Osteocyte (in vitro differentiated cells): ENCODE data around the gene CCNDBP1. TPM values are rescaled to one million over a fixed set of nuclear protein-coding genes. Genes with fewer than 3 reads are reported as not detected.
"Not testable (repeated sequence)": the region's sequence is repeated elsewhere in the genome, so short reads cannot be mapped to it uniquely, and the experiment has no call there.

Source experiments
- DNase-seq: peaks from one replicate; pipeline ENCODE4 v3.0.0; 2021; ENCODE audit warnings: mixed read lengths; ENCODE audit not compliant: unreplicated experiment; ENCODE audit errors: extremely low spot score
- H3K27ac Mint-ChIP-seq: one replicate; pipeline ENCODE4 v1.8.0; 2021; ENCODE audit warnings: mild to moderate bottlenecking, mixed read lengths; ENCODE audit not compliant: unreplicated experiment
- H3K27me3 Mint-ChIP-seq: one replicate; pipeline ENCODE4 v1.8.0; 2021; ENCODE audit warnings: mixed read lengths; ENCODE audit not compliant: unreplicated experiment
- H3K36me3 Mint-ChIP-seq: one replicate; pipeline ENCODE4 v1.8.0; 2021; ENCODE audit warnings: mixed read lengths; ENCODE audit not compliant: unreplicated experiment
- H3K4me1 Mint-ChIP-seq: one replicate; pipeline ENCODE4 v1.8.0; 2021; ENCODE audit warnings: mixed read lengths; ENCODE audit not compliant: unreplicated experiment
- H3K4me3 Mint-ChIP-seq: one replicate; pipeline ENCODE4 v1.8.0; 2021; ENCODE audit warnings: mild to moderate bottlenecking, moderate library complexity, mixed read lengths; ENCODE audit not compliant: unreplicated experiment
- H3K9me3 Mint-ChIP-seq: one replicate; pipeline ENCODE4 v1.8.0; 2021; ENCODE audit warnings: mixed read lengths; ENCODE audit not compliant: unreplicated experiment
- CTCF ChIP-seq: fragments of 200-600 bp; sonication (generic); IDR thresholded peaks from 2 replicates; pipeline ENCODE4 v1.5.0; 2021; ENCODE audit warnings: antibody characterized with exemption, mild to moderate bottlenecking, moderate library complexity
- total RNA-seq: library from RNA; stranded (reverse); gene quantifications from 2 replicates; pipeline ENCODE4 v1.2.1, GENCODE V29; 2021

CCNDBP1 gene
- total RNA-seq, 1 donor from 2014 or later: 39.6 TPM

- Mint-ChIP-seq H3K4me3 (no peak overlapping the region), H3K9me3 (peaks cover 5% of the 10 kb centered on the region), H3K27me3 (no peaks in the 10 kb centered on the region), H3K4me1 (no peaks in the 10 kb centered on the region), H3K36me3 (peaks cover 51% of the 10 kb centered on the region), H3K27ac (no peak overlapping the region)
- no peak for DNase-seq
- TF ChIP-seq CTCF: no peak
Measured at GRCh38 chr15:43193710-43194109, 8.5 kb downstream of the CCNDBP1 start.

DNA sequence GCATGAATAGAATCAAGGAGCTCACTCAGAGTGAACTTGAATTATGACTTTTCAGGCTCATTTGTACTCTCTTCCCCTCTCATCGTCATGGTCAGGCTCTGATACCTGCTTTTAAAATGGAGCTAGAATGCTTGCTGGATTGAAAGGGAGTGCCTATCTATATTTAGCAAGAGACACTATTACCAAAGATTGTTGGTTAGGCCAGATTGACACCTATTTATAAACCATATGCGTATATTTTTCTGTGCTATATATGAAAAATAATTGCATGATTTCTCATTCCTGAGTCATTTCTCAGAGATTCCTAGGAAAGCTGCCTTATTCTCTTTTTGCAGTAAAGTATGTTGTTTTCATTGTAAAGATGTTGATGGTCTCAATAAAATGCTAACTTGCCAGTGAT, 9.6 kb downstream of the CCNDBP1 start:
- Mint-ChIP-seq H3K27me3 (no peaks in the 10 kb centered on the region), H3K27ac (no peak overlapping the region), H3K36me3 (peaks cover 45% of the 10 kb centered on the region), H3K4me1 (no peaks in the 10 kb centered on the region), H3K9me3 (peaks cover 5% of the 10 kb centered on the region), H3K4me3 (no peak overlapping the region)
- no peak for DNase-seq
- TF ChIP-seq CTCF: no peak

GRCh38 chr15:43196760-43197548, 11.8 kb downstream of the CCNDBP1 start:
- Mint-ChIP-seq H3K36me3 (peaks cover 34% of the 10 kb centered on the region), H3K4me1 (no peaks in the 10 kb centered on the region), H3K27ac (no peak overlapping the region), H3K4me3 (no peak overlapping the region), H3K27me3 (no peaks in the 10 kb centered on the region), H3K9me3 (peaks cover 5% of the 10 kb centered on the region)
- TF ChIP-seq CTCF: no peak
- DNase-seq: no peak

DNA sequence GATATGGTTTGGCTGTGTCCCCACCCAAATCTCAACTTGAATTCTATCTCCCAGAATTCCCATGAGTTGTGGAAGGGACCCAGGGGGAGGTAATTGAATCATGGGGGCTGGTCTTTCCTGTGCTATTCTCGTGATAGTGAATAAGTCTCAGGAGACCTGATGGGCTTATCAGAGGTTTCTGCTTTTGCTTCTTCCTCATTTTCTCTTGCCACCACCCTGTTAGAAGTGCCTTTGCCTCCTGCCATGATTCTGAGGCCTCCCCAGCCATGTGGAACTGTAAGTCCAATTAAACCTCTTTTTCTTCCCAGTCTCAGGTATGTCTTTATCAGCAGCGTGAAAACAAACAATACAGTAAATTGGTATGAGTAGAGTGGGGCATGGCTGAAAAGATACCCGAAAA, 12.6 kb downstream of the CCNDBP1 start:
- not testable (repeated sequence) for H3K9me3 Mint-ChIP-seq, DNase-seq, H3K4me1 Mint-ChIP-seq, H3K4me3 Mint-ChIP-seq, H3K27ac Mint-ChIP-seq, H3K27me3 Mint-ChIP-seq
- H3K36me3 Mint-ChIP-seq: peaks cover 31% of the 10 kb centered on the region

DNA sequence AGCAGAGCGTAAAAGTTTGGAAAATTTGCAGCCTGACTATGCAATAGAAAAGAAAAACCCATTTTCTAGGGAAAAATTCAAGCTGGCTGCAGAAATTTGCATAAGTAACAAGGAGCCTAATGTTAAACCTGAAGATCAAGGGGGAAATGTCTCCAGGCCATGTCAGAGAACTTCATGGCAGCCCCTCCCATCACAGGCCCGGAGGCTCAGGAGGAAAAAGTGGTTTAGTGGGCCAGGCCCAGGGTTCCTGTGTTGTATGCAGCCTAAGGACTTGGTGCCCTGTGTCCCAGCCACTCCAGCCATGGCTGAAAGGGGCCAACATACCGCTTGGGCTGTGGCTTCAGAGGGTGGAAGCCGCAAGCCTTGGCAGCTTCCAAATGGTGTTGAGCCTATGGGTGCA, 13.4 kb downstream of the CCNDBP1 start:
- H3K27me3 Mint-ChIP-seq, H3K9me3 Mint-ChIP-seq, DNase-seq, H3K27ac Mint-ChIP-seq, H3K4me1 Mint-ChIP-seq, H3K4me3 Mint-ChIP-seq: not testable (repeated sequence)
- H3K36me3 Mint-ChIP-seq: peaks cover 25% of the 10 kb centered on the region

GRCh38 chr15:43198992-43199391, 13.8 kb downstream of the CCNDBP1 start:
- Mint-ChIP-seq H3K27ac (no peak overlapping the region), H3K36me3 (peaks cover 25% of the 10 kb centered on the region), H3K9me3 (peaks cover 5% of the 10 kb centered on the region), H3K4me1 (no peaks in the 10 kb centered on the region), H3K27me3 (peaks cover 2% of the 10 kb centered on the region), H3K4me3 (no peak overlapping the region)
- TF ChIP-seq CTCF: no peak
- DNase-seq: no peak
